ENCODE data around the gene YBX1.

The YBX1 gene

DNA sequence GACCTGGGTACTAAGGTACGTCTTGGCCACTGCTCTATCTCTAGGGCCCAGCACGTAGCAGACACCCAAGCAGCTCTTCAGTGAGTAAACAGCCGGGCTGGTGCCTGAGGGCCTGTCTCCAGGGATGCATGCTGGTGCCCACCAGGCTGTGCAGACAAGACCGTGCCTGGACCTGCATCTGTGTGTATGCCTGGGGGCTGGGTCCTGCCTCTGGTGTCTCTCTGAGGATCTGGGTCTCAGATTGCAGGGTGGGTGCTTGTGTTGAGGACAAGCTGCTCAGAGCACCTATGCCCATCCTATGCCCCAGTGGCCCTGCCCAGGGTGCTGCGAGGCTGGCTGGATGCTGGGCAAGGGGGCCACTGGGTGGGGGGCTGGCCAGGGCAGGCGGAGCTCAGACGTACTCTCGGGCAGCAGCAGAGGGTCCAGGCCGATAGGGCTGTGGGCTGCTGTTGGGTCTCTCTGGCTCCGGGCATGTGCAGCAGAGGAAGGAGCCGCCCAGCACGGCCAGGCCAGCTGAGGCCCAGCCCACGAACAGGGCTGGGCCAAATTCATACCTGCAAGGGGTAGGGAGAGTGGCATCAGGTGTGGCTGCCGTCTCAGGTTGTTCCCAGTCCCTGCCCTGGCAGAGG, 53.4 kb downstream of the YBX1 start:
- no peak for DNase-seq (ENCODE audit: low spot score)

DNA sequence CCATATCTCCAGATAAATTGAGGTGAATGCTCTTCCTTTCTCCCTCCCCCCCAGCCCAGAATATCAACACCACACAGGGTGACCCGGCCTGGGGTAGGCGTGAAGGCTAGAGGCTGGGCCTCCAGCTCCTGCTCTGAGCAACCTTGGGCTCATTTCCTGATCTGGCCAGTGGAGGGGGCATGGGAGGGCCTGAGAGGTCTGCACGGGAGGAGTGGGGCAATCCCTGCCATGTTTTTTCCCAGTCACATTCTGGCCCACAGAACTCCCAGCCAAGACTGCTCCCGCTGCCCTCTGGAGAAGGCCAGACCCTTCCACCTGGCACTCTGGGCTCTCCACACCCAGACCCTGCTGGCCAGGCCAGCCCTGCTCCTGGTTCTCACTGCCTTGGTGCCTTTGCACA, 53.9 kb downstream of the YBX1 start:
- no peak for DNase-seq (ENCODE audit: low spot score)

DNA sequence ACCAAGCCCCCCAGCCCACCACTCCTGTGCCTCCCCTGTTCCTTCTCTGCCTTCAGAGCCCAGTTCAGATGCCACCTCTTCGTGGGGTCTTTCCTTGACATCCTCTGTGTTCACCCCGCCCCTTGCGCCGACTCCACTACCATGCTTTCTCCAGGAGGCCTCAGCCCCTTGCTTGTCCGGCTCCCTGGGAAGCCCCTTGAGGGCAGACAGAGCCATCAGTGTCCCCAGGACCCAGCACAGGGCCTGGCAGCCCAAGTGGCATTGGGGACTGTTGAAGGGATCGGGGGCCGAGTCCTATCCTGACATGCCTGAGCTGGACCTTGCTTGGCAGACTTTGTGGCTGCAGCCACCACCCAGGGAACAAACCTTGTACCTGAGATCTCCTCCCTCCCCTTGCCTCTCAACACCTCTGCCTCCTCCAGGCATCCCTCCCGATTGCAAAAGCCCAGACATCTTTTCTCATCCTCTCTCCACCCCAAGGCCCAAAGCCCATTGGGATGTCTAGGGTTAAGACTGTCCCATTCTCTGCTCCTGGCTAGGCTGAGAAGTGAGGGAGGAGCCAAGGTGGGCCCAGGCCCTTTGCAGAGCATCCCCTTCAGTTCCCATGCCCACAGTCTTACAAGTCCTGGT, 54.5 kb downstream of the YBX1 start:
- no peak for DNase-seq (ENCODE audit: low spot score)

DNA sequence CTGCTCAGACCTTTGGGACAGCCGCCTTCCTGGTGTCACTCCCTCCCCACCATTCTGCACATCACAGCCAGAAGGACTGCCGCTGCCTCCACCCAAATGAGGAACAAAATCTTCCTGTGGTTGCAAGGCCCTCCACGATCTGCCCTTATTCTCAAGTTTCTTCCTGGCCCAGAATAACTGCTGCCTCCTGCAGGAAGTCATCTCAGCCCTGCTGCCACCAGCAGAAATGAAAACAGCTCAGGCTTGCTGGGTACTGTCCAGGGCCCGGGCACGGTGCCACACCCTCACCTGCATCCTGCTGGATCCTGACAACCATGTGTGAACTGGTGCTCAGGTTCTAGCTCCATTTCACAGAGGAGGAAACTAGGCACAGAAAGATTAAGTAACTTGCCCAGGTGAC, 55.0 kb downstream of the YBX1 start:
- peak; percentile 65 for DNase-seq (ENCODE audit: low spot score)

DNA sequence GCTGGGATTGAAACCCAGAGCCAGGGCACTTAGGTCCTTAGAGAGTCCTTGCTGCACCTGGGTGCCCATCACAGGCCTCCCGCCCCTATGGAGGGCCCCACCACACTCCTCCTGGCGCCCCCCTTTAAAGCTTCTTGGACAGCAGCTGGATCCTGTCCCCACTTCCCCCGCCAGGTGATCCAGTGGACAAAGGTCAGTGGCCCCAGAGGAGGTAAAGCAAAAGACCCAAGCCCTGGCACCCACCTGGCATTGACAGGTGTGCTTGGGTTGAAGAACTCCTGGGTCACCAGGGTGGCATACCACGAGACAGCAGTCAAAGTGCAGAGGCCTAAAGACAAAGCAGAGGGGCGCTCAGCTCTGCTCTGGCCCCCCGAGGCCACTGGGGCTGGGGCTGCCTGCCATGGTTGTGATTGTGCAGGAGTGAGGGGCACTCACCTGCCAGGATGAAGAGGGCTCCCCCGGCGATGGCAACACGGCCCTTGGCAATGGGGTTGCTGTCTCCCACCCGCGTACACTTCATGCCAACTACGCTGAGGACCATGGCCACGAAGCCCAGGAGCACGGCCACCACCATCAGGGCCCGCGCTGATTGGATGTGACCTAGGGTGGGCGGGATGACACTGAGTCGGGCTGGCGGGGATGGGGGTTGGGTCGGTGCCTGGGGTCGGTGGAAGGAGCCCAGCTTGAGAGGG, 55.9 kb downstream of the YBX1 start:
- DNase-seq (ENCODE audit: low spot score), result no peak

DNA sequence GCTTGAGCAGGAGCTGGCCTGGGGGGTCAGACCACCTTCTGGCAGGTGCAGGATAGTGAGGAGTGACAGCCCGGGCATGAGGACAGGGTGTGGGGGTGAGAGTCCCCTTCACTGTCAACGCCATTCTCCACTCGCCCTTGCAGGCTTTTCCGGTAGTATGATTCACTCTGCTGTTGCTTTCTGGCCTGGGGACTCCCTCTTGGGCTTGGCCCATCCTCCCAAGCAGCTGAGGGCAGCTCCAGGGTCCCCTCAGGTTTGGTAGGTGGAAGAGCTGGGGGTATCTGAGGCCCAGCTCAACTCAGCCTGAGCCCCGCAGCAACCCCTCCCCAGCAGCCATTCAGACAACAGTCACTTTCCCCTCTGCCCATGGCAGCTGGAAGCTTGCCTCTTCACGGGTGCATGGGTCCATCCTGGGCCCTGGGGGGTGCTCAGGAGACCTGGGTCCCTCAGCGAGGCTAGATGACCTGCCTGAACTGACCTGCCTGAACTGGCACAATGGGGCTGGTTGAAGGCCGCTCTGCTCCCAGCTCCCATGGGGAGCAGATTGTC, 56.5 kb downstream of the YBX1 start:
- no peak for DNase-seq (ENCODE audit: low spot score)

DNA sequence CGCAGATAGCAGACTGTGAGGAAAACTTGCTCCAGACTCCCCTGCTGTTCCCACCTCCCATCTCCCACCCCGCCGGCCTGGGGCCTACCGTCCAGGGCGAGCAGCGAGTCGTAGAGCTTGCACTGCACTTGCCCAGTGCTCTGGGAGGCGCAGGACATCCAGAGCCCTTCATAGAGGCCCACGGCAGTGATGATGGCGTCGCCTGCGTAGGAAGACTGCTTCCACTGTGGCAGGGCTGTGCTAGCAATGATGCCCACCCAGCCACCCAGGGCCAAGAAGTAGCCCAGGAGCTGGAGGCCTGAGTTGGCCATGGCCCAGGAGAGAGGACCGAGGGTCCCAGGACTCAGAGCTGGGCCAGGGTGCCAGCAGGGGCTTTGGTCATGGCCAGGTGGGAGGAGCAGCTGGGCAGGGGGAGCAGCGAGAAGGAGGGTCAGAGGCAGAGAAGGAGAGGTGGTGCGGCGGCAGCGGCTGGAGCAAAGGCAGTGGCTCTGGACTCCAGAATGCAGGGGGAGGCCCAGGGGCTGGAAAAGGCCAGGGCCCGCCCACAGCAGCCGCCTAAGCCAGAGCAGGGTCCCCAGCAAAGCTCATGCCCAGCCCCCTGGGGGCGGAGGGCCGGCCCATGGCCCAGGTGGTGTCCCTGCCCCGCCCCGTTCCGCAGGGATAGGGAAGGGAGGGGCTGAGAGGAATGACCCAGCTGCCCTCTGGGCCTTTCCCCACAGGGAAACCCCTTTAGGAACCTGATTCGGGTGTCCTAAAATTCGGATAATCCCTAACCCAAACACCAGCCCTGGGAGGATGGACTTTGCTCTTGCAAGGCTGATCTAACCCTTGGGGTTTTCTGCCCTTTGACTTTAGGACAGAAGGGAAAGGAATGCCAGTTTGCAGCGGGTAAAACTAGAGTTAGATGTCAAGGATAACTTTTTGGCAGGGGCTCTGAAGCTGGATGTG, 57.8 kb downstream of the YBX1 start, which contains the start of gene CLDN19:
Gene CLDN19 (minus strand): TSS at position 484 of the 948 bp plus-strand sequence. CDS start 173 bp downstream, at position 311.
- DNase-seq (ENCODE audit: low spot score), result no peak

DNA sequence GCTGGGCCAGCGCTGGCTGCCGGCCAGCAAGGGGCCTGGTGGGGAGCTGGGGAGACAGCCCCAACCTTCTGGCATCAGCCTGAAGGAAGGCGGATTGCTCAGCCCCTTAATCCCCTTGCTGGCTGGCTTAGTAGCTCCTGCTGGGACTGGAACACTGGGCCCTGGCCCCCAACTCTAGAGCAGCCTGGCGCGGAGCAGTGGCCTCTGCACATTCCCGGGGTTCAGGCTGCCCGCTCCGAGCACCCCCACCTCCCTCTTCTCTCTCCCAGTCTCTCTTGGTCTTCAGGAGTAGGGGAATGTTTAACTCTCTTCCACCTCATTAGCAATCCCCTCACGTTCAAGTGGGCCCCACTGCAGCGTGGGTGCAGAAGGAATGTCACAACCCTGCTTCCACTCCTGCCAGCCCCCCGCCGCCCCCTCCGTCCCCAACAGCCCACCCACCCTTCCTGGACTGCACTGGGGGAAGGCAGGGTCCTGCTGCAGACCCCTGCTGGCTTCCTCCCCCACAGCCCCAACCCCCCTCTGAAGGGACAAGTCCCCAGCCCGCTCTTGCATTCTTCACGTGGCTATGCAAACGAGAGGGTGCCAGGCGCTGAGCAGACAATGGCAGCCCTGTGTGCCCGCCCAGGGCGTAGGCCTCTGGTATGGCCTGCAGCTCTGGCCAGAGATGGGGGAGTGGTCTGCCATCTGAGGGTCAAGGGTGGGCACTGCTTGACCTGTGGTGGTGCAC, 58.8 kb downstream of the YBX1 start:
- DNase-seq (ENCODE audit: low spot score), result no peak

DNA sequence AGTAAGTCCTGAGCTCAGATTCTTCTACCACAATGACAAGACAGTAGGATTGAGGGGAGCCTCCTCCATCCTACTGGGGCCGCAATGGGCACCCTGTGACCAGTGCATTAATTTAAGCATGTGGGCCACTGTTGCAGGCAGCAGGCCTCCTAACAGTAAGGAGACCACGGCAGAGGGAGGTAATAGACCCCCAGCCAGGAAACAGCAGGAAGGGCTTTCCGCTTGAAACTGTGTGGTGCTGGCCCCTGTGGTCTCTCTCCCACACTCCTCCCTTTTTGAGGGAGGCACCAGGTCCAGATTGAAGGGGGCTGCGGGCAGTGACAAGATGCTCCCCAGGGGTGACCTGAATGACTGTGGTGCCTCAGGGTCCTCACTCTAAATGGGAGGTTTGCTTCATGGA, 59.5 kb downstream of the YBX1 start:
- no peak for DNase-seq (ENCODE audit: low spot score)

DNA sequence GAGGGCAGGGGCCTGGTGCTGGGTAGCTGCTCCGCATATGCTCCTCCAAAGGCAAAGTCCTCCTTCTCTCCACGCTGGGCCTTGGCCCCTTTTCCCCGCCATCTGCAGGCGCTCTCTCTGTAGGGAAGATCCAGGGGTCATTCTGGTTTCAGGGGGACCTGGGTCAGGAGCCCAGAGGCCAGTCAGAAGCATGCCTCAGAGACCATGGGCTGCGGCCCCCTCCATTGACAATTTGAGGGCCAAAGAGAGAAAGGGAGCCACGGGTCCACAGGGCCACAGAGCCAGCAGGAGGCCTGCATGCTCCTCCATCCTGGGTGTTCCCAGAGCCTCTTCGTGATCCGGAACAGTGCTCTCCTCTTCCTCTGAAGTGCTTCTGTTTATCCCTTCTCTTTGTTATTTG, 59.9 kb downstream of the YBX1 start:
- DNase-seq (ENCODE audit: low spot score), result no peak

DNA sequence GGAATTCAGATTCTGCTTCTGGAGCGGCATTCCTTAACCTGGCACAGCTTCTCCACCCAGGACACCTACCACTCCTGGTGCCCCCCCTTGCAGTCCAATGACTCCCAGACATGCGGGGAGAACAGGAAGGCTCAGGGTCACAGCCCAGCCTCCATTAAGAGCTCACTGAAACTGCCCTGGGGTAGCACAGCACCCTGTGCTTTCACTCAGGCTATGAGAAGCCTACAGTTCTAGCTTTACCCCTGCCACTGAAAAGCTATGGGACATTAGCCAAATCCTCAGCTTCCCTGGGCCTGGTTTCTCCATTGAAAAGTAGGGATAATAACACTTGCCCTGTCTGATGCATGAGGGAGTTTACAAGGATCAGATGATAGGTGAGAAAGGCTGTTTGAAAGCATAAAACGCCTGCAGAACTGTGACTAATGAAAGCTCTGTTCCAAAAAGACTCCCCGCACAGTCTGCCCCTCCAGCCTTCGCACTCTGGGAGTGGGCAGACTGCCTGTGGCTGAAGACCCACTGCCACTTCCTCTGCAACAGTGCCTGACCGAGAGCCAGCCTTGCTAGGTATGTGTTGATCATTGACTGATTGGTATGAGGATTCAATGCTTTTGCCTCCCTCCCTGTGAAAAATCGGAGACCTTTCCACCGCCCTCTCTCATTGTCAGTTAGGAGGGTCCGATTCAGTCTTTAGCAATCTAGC, 60.5 kb downstream of the YBX1 start:
- no peak for DNase-seq (ENCODE audit: low spot score)

DNA sequence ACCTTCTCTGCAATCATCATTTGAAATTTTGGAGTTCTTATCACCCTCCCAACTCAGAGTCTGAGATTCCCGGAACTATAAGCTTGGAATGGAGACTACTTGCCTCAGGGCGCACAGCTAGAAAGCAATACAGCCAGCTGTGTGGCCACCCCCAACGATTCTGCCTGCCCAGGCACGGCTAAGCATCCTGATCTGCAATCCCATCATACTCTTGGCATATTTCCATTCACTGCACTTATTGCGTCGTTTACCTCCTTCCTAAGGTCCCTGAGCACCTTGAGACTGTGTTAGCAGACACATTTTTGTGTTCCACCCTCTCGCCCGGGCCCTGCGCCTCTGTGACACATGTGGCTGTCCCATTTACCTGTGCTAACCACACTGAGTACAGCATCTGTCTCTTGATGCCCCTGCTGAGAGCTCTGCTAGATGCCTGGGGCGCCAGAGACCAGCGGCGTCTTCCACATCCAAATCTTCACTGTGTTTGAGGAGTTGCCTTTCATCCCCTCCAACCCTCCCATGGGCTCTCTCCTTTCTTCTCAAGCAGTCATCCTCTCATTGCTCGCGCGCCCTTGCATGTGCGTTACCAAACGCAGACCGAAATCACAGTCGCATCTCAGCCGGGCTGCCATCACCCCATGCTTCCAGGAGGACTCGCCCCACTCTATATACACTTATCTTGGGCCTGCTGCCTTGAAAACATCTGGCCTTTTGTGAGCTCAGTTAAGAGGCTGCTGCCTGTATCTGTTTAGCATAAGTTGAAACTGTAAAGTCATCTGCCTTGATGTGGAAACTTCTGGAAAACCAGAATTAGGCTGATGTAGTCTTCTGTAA, 61.3 kb downstream of the YBX1 start:
- no peak for DNase-seq (ENCODE audit: low spot score)

DNA sequence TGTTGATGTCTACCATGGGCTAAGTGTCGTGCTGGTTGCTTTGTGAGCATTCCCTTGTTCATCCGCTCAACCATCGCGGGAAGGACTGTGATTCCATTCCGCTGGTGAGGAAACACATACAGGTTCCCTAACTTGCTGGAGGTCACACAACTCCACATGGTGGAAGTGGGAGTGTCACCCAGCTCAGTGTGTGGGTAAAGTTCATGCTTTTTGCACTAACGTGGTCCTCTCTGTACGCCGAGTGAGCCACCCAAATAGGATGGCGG, 61.9 kb downstream of the YBX1 start:
- DNase-seq (ENCODE audit: low spot score), result no peak

DNA sequence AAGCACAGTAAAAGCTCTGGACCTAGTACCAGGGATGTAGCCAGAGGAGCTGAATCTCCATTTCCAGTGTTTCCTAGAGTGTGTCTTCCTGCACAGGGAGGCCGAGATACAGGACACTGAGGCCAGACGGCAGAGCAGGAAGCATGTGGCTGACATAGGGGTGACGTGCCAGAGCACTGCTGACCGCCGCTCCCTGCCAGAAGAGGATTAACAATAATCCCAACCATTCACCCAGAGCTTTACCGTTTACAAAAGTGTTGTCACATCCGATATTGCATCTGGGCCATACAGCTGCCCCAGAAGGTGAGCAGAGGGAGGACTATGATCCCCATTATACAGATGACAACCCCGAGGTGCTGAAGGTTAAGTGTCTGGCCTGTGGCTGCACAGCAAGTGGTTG, 63.6 kb downstream of the YBX1 start:
- no peak for DNase-seq (ENCODE audit: low spot score)

DNA sequence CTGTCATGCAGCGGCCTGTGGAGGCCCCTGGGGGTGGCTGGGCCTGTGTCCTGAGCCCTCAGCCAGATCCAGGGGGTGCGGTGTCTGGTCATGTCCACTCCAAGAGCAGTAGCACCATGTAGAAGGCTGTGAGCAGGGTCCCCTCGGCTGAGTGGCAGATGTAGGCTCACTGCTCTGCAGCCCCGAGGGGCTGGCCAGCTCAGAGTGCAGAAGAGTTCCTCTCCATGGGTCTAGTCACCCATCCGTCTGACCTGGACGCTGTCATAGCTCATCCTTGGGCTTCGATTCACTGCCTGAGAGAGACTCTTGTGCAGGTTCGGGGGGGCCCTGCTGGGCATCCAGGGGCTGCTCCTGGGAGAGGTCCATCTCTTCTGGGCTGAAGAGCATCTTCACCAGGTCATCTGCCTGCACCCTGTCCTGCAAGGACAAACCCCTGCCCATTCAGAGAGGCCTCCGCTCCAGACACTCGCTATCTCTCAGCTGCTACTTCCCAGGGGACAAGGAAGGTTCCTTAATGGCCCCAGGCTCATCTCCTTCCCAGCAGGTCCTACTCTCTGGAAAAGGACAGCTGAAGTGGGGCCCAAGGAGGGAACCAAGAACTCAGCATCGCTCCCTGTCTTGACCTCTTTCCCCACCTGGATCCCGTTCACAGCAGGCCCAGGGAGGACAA, 64.4 kb downstream of the YBX1 start:
- no peak for DNase-seq (ENCODE audit: low spot score)

DNA sequence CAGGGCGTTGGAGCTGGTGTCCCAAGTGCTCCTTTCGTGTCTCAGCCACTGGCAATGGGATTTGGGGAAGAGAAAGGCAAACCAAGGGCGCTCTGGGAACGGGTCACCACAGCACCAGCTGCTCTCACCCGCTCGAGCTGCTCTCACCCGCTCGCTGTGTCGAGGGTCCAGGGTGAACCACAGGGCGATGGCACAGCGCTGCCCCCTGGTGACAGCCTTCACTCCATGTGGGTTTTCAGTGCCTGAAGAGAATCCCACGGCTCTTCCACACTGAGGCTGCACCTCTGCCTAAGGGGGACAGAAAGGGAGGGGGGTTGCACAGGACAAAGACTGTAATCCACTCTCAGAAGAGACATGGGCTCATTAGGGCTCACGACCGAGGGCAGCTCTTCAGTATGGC, 64.9 kb downstream of the YBX1 start:
- peak; percentile 62 for DNase-seq (ENCODE audit: low spot score)

DNA sequence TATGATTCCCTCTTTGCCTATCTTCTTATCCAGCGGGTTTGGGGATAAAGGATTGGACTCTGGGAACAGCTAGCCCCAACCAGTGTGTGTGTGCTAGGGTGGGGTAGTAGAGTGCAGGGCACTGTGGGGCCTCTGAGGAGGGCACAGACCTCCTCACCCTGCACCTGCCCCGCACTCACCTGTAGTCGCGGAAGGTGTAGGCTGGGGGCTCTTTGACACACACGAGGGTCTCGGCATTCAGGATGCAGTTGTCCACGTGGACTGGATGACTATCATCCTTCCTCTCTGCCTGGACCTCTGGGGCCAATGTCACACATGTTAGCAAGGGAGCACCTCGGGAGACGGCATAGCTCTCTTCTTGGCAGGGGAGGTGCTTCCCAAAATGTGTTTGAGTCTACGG, 65.8 kb downstream of the YBX1 start:
- no peak for DNase-seq (ENCODE audit: low spot score)

DNA sequence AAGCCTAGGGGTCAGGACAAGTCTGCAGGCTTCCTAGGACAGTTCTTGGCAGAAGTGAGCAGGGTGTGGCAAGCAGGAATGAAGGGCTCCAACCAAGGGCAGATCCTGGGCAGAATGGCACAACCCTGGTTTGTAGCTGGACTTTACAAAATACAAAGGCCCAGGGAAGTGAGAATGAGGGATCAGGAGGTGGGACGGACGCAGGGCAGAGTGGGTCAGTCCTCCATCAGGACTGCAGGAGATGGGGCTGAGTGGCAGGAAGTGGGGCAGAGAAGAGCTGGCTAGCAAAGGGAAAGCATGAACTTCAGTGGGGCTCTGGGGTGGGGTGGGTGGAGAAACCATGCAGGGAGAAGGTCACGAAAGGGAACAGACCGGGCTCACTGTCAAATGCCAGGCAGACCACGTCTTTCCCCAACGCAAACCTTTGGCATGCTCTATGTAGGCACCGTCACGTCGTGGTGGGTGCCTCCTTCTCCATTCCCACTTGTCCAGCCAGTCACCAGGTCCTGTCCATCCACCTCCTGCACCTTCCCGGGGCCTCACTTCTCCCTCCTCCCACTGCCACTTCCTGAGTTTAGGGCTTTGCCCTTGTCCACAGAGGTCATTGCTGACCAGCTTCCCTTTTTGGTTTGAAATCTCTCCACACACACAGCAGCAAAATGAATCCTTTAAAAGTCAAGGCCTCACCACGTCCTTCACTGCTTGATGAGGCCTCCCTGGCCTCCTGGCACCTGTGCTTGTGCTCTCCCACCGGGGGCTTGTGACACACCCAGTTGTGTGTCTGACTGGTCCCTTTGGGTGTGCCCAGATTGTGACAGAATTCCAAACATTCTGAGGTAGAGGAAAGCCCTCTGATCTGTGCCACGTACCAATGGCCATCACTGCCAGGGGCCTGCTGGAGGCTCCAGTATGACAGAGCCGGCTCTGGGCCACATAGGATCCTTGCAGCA, 66.5 kb downstream of the YBX1 start:
- DNase-seq (ENCODE audit: low spot score), result no peak
